GM19395 (cell line): ENCODE results near the gene ARHGAP22.

Experiments
- ATAC-seq: cut with Tn5 transposase; IDR thresholded peaks from one replicate; pipeline ENCODE4 v1.9.1; 2021; ENCODE audit warnings: mild to moderate bottlenecking, moderate library complexity; ENCODE audit not compliant: unreplicated experiment

ARHGAP22 gene

GRCh38 chr10:48634198-48634983 lies 29.5 kb upstream of the ARHGAP22 start:
- peak; percentile 89 for ATAC-seq

- ATAC-seq, result peak; percentile 46
These were observed 28.7 kb upstream of the ARHGAP22 start for GRCh38 chr10:48633381-48634197.

- ATAC-seq, result no peak
These were observed 27.3 kb upstream of the ARHGAP22 start for GRCh38 chr10:48632166-48632565.

- ATAC-seq, result no peak
These were observed 23.2 kb upstream of the ARHGAP22 start for GRCh38 chr10:48627984-48628609.

- ATAC-seq, result no peak
These were observed 22.3 kb upstream of the ARHGAP22 start for GRCh38 chr10:48626986-48627731.

- ATAC-seq, result no peak
These were observed 21.6 kb upstream of the ARHGAP22 start for GRCh38 chr10:48626447-48626846.

- no peak for ATAC-seq
These were observed 20.9 kb upstream of the ARHGAP22 start for GRCh38 chr10:48625826-48626134.

GRCh38 chr10:48623607-48624132 lies 18.8 kb upstream of the ARHGAP22 start:
- no peak for ATAC-seq

GRCh38 chr10:48623009-48623408 lies 18.1 kb upstream of the ARHGAP22 start:
- no peak for ATAC-seq

GRCh38 chr10:48620719-48621118 lies 15.8 kb upstream of the ARHGAP22 start:
- no peak for ATAC-seq

- no peak for ATAC-seq
These were observed 11.6 kb upstream of the ARHGAP22 start for GRCh38 chr10:48616436-48616835.

- ATAC-seq, result peak; percentile 88
These were observed 9.9 kb upstream of the ARHGAP22 start for GRCh38 chr10:48614481-48615390.

- no peak for ATAC-seq
These were observed 8.1 kb upstream of the ARHGAP22 start for GRCh38 chr10:48613016-48613415.

GRCh38 chr10:48612236-48612943 lies 7.5 kb upstream of the ARHGAP22 start:
- no peak for ATAC-seq

- no peak for ATAC-seq
These were observed 6.3 kb upstream of the ARHGAP22 start for GRCh38 chr10:48611133-48611532.

GRCh38 chr10:48610585-48611093 lies 5.8 kb upstream of the ARHGAP22 start:
- ATAC-seq, result no peak

- ATAC-seq, result no peak
These were observed 5.2 kb upstream of the ARHGAP22 start for GRCh38 chr10:48609899-48610584.

- ATAC-seq, result no peak
These were observed 4.6 kb upstream of the ARHGAP22 start for GRCh38 chr10:48609441-48609840.
